Hepatocyte (in vitro differentiated cells): ENCODE measurements around the gene RASGRP4. TPM values are rescaled to one million over a fixed set of nuclear protein-coding genes. Genes with fewer than 3 reads are reported as not detected.

Experiments used
- DNase-seq: peaks from one replicate; pipeline ENCODE4 v3.0.0-alpha.2; 2016; ENCODE audit warnings: low spot score
- H2AFZ ChIP-seq: fragments of 200-600 bp; sonication (generic); 2 replicates; pipeline ENCODE4 v1.6.0; 2016; ENCODE audit warnings: antibody characterized with exemption, mild to moderate bottlenecking
- H3K27ac ChIP-seq: fragments of 200-600 bp; sonication (generic); 2 replicates; pipeline ENCODE4 v1.5.1; 2016; ENCODE audit warnings: mild to moderate bottlenecking
- H3K27me3 ChIP-seq: fragments of 200-600 bp; sonication (generic); 2 replicates; pipeline ENCODE4 v1.6.1; 2016
- H3K36me3 ChIP-seq: fragments of 200-600 bp; sonication (generic); replicated peaks from 2 replicates; pipeline ENCODE4 v1.5.1; 2016; ENCODE audit warnings: low read depth; ENCODE audit not compliant: insufficient read depth
- H3K4me1 ChIP-seq: fragments of 200-600 bp; sonication (generic); 2 replicates; pipeline ENCODE4 v1.5.1; 2016; ENCODE audit warnings: mild to moderate bottlenecking, moderate library complexity; ENCODE audit not compliant: insufficient read depth
- H3K4me2 ChIP-seq: fragments of 200-600 bp; sonication (generic); 2 replicates; pipeline ENCODE4 v1.6.0; 2016
- H3K4me3 ChIP-seq: fragments of 200-600 bp; sonication (generic); 2 replicates; pipeline ENCODE4 v1.5.1; 2016; ENCODE audit warnings: mild to moderate bottlenecking
- H3K79me2 ChIP-seq: fragments of 200-600 bp; sonication (generic); 2 replicates; pipeline ENCODE4 v1.6.0; 2017; ENCODE audit warnings: mild to moderate bottlenecking
- H3K9me2 ChIP-seq: fragments of 200-600 bp; sonication (generic); replicated peaks from 2 replicates; pipeline ENCODE4 v1.6.0; 2017; ENCODE audit warnings: mild to moderate bottlenecking; ENCODE audit not compliant: insufficient read depth
- H3K9me3 ChIP-seq: fragments of 200-600 bp; sonication (generic); 2 replicates; pipeline ENCODE4 v1.5.1; 2016; ENCODE audit warnings: low read depth, mild to moderate bottlenecking
- H4K20me1 ChIP-seq: fragments of 200-600 bp; sonication (generic); 2 replicates; pipeline ENCODE4 v1.6.0; 2016; ENCODE audit warnings: mild to moderate bottlenecking; ENCODE audit not compliant: insufficient read depth, poor library complexity, severe bottlenecking
- EZH2 ChIP-seq: fragments of 200-600 bp; sonication (generic); IDR thresholded peaks from 2 replicates; pipeline ENCODE4 v1.6.1; 2016; ENCODE audit warnings: antibody characterized with exemption, mild to moderate bottlenecking, borderline replicate concordance
- EZH2phosphoT487 ChIP-seq: fragments of 200-600 bp; sonication (generic); IDR thresholded peaks from one replicate; pipeline ENCODE4 v1.6.1; 2018; ENCODE audit warnings: antibody characterized with exemption, mild to moderate bottlenecking, low read depth, moderate library complexity; ENCODE audit not compliant: unreplicated experiment, severe bottlenecking
- WGBS: methylation state at CpG from one replicate; pipeline ENCODE4 v1.1.6; 2016; ENCODE audit warnings: low lambda C conversion rate; ENCODE audit errors: missing lambda C conversion rate; 5-methylcytosine and 5-hydroxymethylcytosine counted together
- polyA plus RNA-seq: library from polyadenylated mRNA; unstranded; fragments of >200 nt; fragmentation: Nextera tagmentation; extraction: Ambion mirVana; gene quantifications from 2 replicates; pipeline ENCODE4 v1.2.1, GENCODE V29; 2016
- total RNA-seq: library from RNA; depleted of rRNA; stranded (reverse); fragments of >200 nt; gene quantifications from 2 replicates; pipeline ENCODE4 v1.2.3, GENCODE V29; 2014
- TF ChIP-seq, protein P1 (sequence below): fragments of 200-600 bp; sonication (generic); IDR thresholded peaks from 2 replicates; pipeline ENCODE4 v1.5.1; 2016; ENCODE audit warnings: antibody characterized with exemption, mild to moderate bottlenecking; ENCODE audit not compliant: poor library complexity

RASGRP4 gene
- total and polyA plus RNA-seq, 2 experiments from 2014 or later: 0.07 TPM; not detected in 1

DNA sequence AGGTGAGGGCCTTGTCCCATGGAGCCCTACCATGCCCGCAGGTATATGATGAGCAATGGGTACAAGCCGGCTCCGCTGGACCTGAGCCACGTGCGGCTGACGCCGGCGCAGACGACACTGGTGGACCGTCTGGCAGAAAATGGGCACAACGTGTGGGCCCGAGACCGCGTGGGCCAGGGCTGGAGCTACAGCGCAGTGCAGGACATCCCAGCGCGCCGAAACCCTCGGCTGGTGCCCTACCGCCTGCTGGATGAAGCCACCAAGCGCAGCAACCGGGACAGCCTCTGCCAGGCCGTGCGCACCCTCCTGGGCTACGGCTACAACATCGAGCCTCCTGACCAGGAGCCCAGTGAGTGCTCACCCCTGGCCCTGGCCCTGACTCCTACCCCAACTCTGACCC is 40.0 kb upstream of the RASGRP4 start:
- Histone ChIP-seq H3K27me3 (no peaks in the 10 kb centered on the region), H3K9me3 (no peaks in the 10 kb centered on the region), H3K27ac (no peak overlapping the region), H3K9me2 (no peaks in the 10 kb centered on the region), H3K4me1 (no peaks in the 10 kb centered on the region), H3K4me2 (no peak overlapping the region), H3K79me2 (no peaks in the 10 kb centered on the region), H3K4me3 (no peak overlapping the region), H4K20me1 (no peaks in the 10 kb centered on the region), H2AFZ (no peak overlapping the region), H3K36me3 (no peaks in the 10 kb centered on the region)
- 97% methylated on average over 26 of the region's 26 CpGs for WGBS
- no peak for DNase-seq
- no peak for TF ChIP-seq EZH2phosphoT487
- TF ChIP-seq EZH2: no peak
- TF ChIP-seq, protein P1, sequence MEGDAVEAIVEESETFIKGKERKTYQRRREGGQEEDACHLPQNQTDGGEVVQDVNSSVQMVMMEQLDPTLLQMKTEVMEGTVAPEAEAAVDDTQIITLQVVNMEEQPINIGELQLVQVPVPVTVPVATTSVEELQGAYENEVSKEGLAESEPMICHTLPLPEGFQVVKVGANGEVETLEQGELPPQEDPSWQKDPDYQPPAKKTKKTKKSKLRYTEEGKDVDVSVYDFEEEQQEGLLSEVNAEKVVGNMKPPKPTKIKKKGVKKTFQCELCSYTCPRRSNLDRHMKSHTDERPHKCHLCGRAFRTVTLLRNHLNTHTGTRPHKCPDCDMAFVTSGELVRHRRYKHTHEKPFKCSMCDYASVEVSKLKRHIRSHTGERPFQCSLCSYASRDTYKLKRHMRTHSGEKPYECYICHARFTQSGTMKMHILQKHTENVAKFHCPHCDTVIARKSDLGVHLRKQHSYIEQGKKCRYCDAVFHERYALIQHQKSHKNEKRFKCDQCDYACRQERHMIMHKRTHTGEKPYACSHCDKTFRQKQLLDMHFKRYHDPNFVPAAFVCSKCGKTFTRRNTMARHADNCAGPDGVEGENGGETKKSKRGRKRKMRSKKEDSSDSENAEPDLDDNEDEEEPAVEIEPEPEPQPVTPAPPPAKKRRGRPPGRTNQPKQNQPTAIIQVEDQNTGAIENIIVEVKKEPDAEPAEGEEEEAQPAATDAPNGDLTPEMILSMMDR: no peak

DNA sequence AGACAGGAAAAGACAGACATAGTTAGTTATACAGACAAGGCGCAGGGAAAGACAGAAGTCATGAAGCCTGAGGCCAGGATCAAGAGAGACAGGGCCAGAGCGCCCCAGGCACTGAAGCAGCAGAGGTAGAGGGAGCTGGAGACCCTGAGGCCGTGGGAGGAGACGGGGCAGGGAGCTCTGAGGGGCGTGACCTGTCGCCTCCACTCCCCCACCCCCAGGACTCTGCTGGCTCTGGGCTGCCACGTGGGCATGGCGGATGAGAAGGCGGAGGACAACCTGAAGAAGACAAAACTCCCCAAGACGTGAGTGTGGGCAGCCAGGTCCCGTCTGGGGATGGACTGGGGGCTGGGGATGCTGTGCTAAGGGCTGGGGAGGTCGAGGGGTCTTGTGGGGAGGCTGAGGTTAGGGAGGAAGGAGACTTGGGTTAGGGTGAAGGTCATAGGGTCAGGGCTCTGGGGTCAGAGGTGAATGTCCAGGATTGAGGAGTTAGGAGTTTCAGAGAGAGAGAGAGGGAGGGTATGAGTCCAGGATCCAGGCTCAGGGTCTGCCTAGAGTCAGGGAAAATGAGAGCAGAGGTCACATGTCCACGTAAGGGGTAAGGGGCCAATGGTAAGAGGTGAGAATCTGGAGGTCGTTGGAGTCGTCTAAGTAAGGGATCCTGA is 38.5 kb upstream of the RASGRP4 start:
- Histone ChIP-seq H3K27me3 (no peaks in the 10 kb centered on the region), H3K4me3 (no peak overlapping the region), H3K9me3 (no peaks in the 10 kb centered on the region), H3K79me2 (no peaks in the 10 kb centered on the region), H3K4me2 (no peak overlapping the region), H3K36me3 (no peaks in the 10 kb centered on the region), H3K4me1 (no peaks in the 10 kb centered on the region), H3K27ac (no peak overlapping the region), H3K9me2 (no peaks in the 10 kb centered on the region), H4K20me1 (no peaks in the 10 kb centered on the region), H2AFZ (no peak overlapping the region)
- no peak for DNase-seq
- 82% methylated on average over 15 of the region's 15 CpGs for WGBS
- TF ChIP-seq EZH2phosphoT487 (no peak), EZH2 (no peak)
- TF ChIP-seq, protein P1: no peak

DNA sequence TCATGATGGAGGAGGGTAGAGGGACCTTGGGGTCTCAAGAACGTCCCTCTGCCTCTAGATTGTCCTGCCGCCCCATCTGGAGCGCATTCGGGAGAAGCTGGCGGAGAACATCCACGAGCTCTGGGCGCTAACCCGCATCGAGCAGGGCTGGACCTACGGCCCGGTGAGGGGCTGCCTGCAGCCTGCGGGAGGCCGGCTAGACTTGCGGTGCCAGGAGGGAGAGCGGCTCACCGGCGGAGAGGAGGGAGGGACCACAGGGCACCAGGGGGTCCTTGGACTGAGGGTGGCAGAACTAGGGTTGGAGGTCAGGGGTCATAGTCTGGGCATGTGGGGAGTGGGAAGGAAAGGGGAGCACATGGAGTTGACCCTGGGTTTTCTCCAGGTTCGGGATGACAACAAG is 37.3 kb upstream of the RASGRP4 start:
- no peak overlapping the region for H3K4me3 ChIP-seq
- H3K4me2 ChIP-seq: no peak overlapping the region
- H3K36me3 ChIP-seq: no peaks in the 10 kb centered on the region
- no peak for DNase-seq
- no peaks in the 10 kb centered on the region for H4K20me1 ChIP-seq
- no peaks in the 10 kb centered on the region for H3K4me1 ChIP-seq
- H3K27ac ChIP-seq: no peak overlapping the region
- no peak overlapping the region for H2AFZ ChIP-seq
- no peaks in the 10 kb centered on the region for H3K9me2 ChIP-seq
- no peaks in the 10 kb centered on the region for H3K9me3 ChIP-seq
- 91% methylated on average over 17 of the region's 18 CpGs for WGBS
- TF ChIP-seq EZH2phosphoT487: no peak
- TF ChIP-seq EZH2: no peak
- TF ChIP-seq, protein P1: no peak
- H3K27me3 ChIP-seq: no peaks in the 10 kb centered on the region
- no peaks in the 10 kb centered on the region for H3K79me2 ChIP-seq

DNA sequence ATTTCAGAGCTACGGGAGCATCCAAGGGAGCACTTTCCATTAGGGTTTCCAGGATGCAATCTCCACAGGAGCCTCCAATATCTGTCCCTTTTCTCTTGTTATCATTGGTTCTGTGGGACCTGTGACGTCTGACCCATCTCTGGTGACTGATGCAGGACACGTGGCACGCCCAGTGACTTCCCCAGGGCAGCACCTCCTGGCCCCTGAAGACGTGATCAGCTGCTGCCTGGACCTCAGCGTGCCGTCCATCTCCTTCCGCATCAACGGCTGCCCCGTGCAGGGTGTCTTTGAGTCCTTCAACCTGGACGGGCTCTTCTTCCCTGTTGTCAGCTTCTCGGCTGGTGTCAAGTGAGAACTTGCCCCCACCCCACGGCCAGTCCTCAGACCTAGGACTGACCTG is 33.0 kb upstream of the RASGRP4 start:
- Histone ChIP-seq H3K4me3 (no peak overlapping the region), H3K9me3 (no peaks in the 10 kb centered on the region), H3K27me3 (no peaks in the 10 kb centered on the region), H4K20me1 (no peaks in the 10 kb centered on the region), H3K4me1 (no peaks in the 10 kb centered on the region), H3K79me2 (no peaks in the 10 kb centered on the region), H3K36me3 (no peaks in the 10 kb centered on the region), H3K9me2 (no peaks in the 10 kb centered on the region), H2AFZ (no peak overlapping the region), H3K27ac (no peak overlapping the region), H3K4me2 (no peak overlapping the region)
- DNase-seq: no peak
- 91% methylated on average over 13 of the region's 13 CpGs for WGBS
- TF ChIP-seq EZH2phosphoT487 (no peak), EZH2 (no peak)
- TF ChIP-seq, protein P1: no peak
